Astrocyte of the cerebellum (primary cell): Measurements from ENCODE around the gene LGR4.

Experiments
- DNase-seq: peaks from one replicate; pipeline ENCODE4 v3.0.0-alpha.2; 2011; ENCODE audit warnings: low read depth
- H3K4me3 ChIP-seq: 2 replicates; pipeline ENCODE4 v1.5.1; 2011; ENCODE audit warnings: mild to moderate bottlenecking, low read depth, low read length, moderate library complexity
- CTCF ChIP-seq: IDR thresholded peaks from 2 replicates; pipeline ENCODE4 v1.5.1; 2012; ENCODE audit warnings: low read length, low read depth, moderate library complexity, mild to moderate bottlenecking; ENCODE audit errors: missing control alignments
- in situ Hi-C: cut with HindIII; loops from 2 replicates; pipeline ENCODE4 v1.10.0; 2017; ENCODE audit warnings: low sequenced_read_pairs

The LGR4 gene

GRCh38 chr11:27401833-27402316 is 70.7 kb downstream of the LGR4 start:
- DNase-seq: no peak
- H3K4me3 ChIP-seq: no peak overlapping the region
- TF ChIP-seq CTCF: no peak
- in situ Hi-C loops: no loop called here

GRCh38 chr11:27401280-27401832 is 71.2 kb downstream of the LGR4 start:
- in situ Hi-C loops: no loop called here
- no peak for DNase-seq
- H3K4me3 ChIP-seq: no peak overlapping the region
- no peak for TF ChIP-seq CTCF

GRCh38 chr11:27398400-27398770 is 74.2 kb downstream of the LGR4 start:
- no peak for TF ChIP-seq CTCF
- in situ Hi-C loops: no loop called here

GRCh38 chr11:27397624-27398399 is 74.8 kb downstream of the LGR4 start:
- in situ Hi-C loops: no loop called here

More at GRCh38 chr11:27398400-27398770, 74.2 kb downstream of the LGR4 start:
- no peak for DNase-seq
- H3K4me3 ChIP-seq: no peak overlapping the region

GRCh38 chr11:27396259-27396839 is 76.2 kb downstream of the LGR4 start:
- DNase-seq: no peak
- TF ChIP-seq CTCF: no peak
- H3K4me3 ChIP-seq: no peak overlapping the region
- in situ Hi-C loops: no loop called here

More at GRCh38 chr11:27397624-27398399, 74.8 kb downstream of the LGR4 start:
- H3K4me3 ChIP-seq: no peak overlapping the region
- TF ChIP-seq CTCF: no peak
- DNase-seq: no peak

GRCh38 chr11:27395556-27396258 is 76.9 kb downstream of the LGR4 start:
- TF ChIP-seq CTCF: no peak
- in situ Hi-C loops: no loop called here
- H3K4me3 ChIP-seq: no peak overlapping the region
- DNase-seq: peak; percentile 51
